IMR-90 (cell line): Measurements from ENCODE around the gene HIGD2A. TPM values are rescaled to one million over a fixed set of nuclear protein-coding genes. Genes with fewer than 3 reads are reported as not detected.
A peak's percentile ranks its signal among the peaks of the same experiment; 100 is the strongest.

Experiments
- ATAC-seq: fragments of 200-7000 bp; cut with Tn5 transposase; 2 replicates; pipeline ENCODE4 v1.9.1; 2020; ENCODE audit warnings: low read depth, mild to moderate bottlenecking, moderate library complexity
- BruUV-seq: library from RNA; stranded (reverse); fragments of 400-500 nt; replicated peaks from 2 replicates; lab custom pipeline; 2021; lab: Mats Ljungman, UMichigan
- CTCF ChIA-PET: fragments of 300-600 bp; formaldehyde crosslinking; extraction: SDS; loops from one replicate; lab custom pipeline; 2021; ENCODE audit warnings: antibody characterized with exemption; lab: Yijun Ruan, JAX
- POLR2A ChIA-PET: fragments of 300-600 bp; sonication (Branson Sonifier 250); formaldehyde crosslinking; loops from one replicate; lab custom pipeline; 2022; ENCODE audit warnings: antibody characterized with exemption; ENCODE audit not compliant: unreplicated experiment; lab: Charles Lee
- DNase-seq: peaks from one replicate; pipeline ENCODE4 v3.0.0; 2013
- H2AFZ ChIP-seq: replicated peaks from 2 replicates; pipeline ENCODE3; 2013; ENCODE audit warnings: low read length, mild to moderate bottlenecking; ENCODE audit not compliant: poor library complexity
- H2AK5ac ChIP-seq: 2 replicates; pipeline ENCODE4 v1.6.1; 2013; ENCODE audit warnings: low read depth, low read length, inconsistent platforms
- H2AK9ac ChIP-seq: replicated peaks from 2 replicates; pipeline ENCODE3; 2013; ENCODE audit warnings: mild to moderate bottlenecking, low read depth, low read length, moderate library complexity; ENCODE audit not compliant: poor library complexity
- H2BK120ac ChIP-seq: 2 replicates; pipeline ENCODE4 v1.6.1; 2013; ENCODE audit warnings: low read depth, low read length, inconsistent platforms
- H2BK15ac ChIP-seq: 3 replicates; pipeline ENCODE4 v1.6.1; 2013; ENCODE audit warnings: low read depth, low read length, inconsistent platforms
- H2BK20ac ChIP-seq: 2 replicates; pipeline ENCODE4 v1.6.1; 2013; ENCODE audit warnings: low read depth, mild to moderate bottlenecking, inconsistent platforms, low read length, moderate library complexity
- H2BK5ac ChIP-seq: 2 replicates; pipeline ENCODE4 v1.6.1; 2013; ENCODE audit warnings: mild to moderate bottlenecking, low read depth, low read length, inconsistent platforms; ENCODE audit not compliant: poor library complexity, severe bottlenecking
- H3K14ac ChIP-seq: replicated peaks from 2 replicates; pipeline ENCODE4 v1.6.1; 2013; ENCODE audit warnings: low read depth, low read length, inconsistent platforms
- H3K18ac ChIP-seq: 2 replicates; pipeline ENCODE4 v1.6.1; 2013; ENCODE audit warnings: low read depth, low read length, control low read depth
- H3K23ac ChIP-seq: 2 replicates; pipeline ENCODE4 v1.6.1; 2013; ENCODE audit warnings: low read depth, low read length, inconsistent platforms
- H3K27ac ChIP-seq: 2 replicates; pipeline ENCODE4 v1.5.1; 2013; ENCODE audit warnings: mild to moderate bottlenecking, control low read depth, low read length; ENCODE audit not compliant: insufficient read depth
- H3K27me3 ChIP-seq: 2 replicates; pipeline ENCODE4 v1.6.1; 2013; ENCODE audit warnings: low read length; ENCODE audit not compliant: control insufficient read depth, insufficient read depth
- H3K36me3 ChIP-seq: 2 replicates; pipeline ENCODE4 v1.6.1; 2013; ENCODE audit warnings: low read length, mixed read lengths; ENCODE audit not compliant: control insufficient read depth, insufficient read depth
- H3K4ac ChIP-seq: 2 replicates; pipeline ENCODE4 v1.6.1; 2013; ENCODE audit warnings: low read depth, low read length, inconsistent platforms
- H3K4me1 ChIP-seq: 2 replicates; pipeline ENCODE4 v1.6.1; 2013; ENCODE audit warnings: low read length, mixed read lengths; ENCODE audit not compliant: control insufficient read depth, insufficient read depth
- H3K4me2 ChIP-seq: 2 replicates; pipeline ENCODE4 v1.6.1; 2013; ENCODE audit warnings: low read depth, mild to moderate bottlenecking, control low read depth, low read length, moderate library complexity
- H3K4me3 ChIP-seq: 2 replicates; pipeline ENCODE4 v1.5.1; 2013; ENCODE audit warnings: low read depth, mild to moderate bottlenecking, control low read depth, low read length, moderate library complexity; ENCODE audit not compliant: insufficient read depth
- H3K56ac ChIP-seq: 2 replicates; pipeline ENCODE4 v1.6.1; 2013; ENCODE audit warnings: low read length, inconsistent platforms; ENCODE audit not compliant: insufficient read depth; ENCODE audit errors: extremely low read depth
- H3K79me1 ChIP-seq, 2 experiments: 2 replicates each; pipeline ENCODE4 v1.6.1; 2013; ENCODE audit warnings: low read length in 2 of 2, inconsistent platforms in 1 of 2, low read depth in 1 of 2
- H3K9ac ChIP-seq: 2 replicates; pipeline ENCODE4 v1.6.1; 2013; ENCODE audit warnings: low read depth, low read length, control low read depth
- H3K9me1 ChIP-seq: 2 replicates; pipeline ENCODE4 v1.6.1; 2013; ENCODE audit warnings: low read length, inconsistent platforms; ENCODE audit not compliant: insufficient read depth
- H3K9me3 ChIP-seq: 2 replicates; pipeline ENCODE4 v1.6.1; 2013; ENCODE audit warnings: low read length; ENCODE audit not compliant: control insufficient read depth, insufficient read depth
- H4K20me1 ChIP-seq: 2 replicates; pipeline ENCODE4 v1.6.1; 2013; ENCODE audit warnings: low read length, inconsistent platforms; ENCODE audit not compliant: insufficient read depth
- H4K5ac ChIP-seq: 2 replicates; pipeline ENCODE4 v1.6.1; 2013; ENCODE audit warnings: mild to moderate bottlenecking, low read depth, low read length, control low read depth
- H4K8ac ChIP-seq, 2 experiments: 2 replicates each; pipeline ENCODE4 v1.6.1; 2013; ENCODE audit warnings: low read depth in 2 of 2, low read length in 2 of 2, control low read depth in 1 of 2, inconsistent platforms in 1 of 2
- H4K91ac ChIP-seq: 2 replicates; pipeline ENCODE4 v1.6.1; 2013; ENCODE audit warnings: low read depth, low read length, inconsistent platforms; ENCODE audit not compliant: insufficient read depth
- CEBPB ChIP-seq: IDR thresholded peaks from 2 replicates; pipeline ENCODE4 v1.6.1; 2012; ENCODE audit warnings: low read depth, low read length, improper control_type of control experiment
- FOS ChIP-seq: fragments of 150-350 bp; IDR thresholded peaks from 2 replicates; pipeline ENCODE4 v1.6.1; 2016; ENCODE audit warnings: low read depth, low read length
- MAZ ChIP-seq: IDR thresholded peaks from 2 replicates; pipeline ENCODE4 v1.6.1; 2012; ENCODE audit warnings: low read depth, mild to moderate bottlenecking, low read length, improper control_type of control experiment, moderate library complexity, borderline replicate concordance
- POLR2A ChIP-seq: IDR thresholded peaks from 2 replicates; pipeline ENCODE4 v1.6.1; 2012; ENCODE audit warnings: mild to moderate bottlenecking, low read depth, low read length
- RAD21 ChIP-seq: IDR thresholded peaks from 2 replicates; pipeline ENCODE4 v1.6.1; 2012; ENCODE audit warnings: low read length, improper control_type of control experiment
- RCOR1 ChIP-seq: IDR thresholded peaks from 2 replicates; pipeline ENCODE4 v1.6.1; 2012; ENCODE audit warnings: mild to moderate bottlenecking, low read length, improper control_type of control experiment; ENCODE audit not compliant: insufficient replicate concordance
- SMC3 ChIP-seq: fragments of 150-350 bp; IDR thresholded peaks from 2 replicates; pipeline ENCODE4 v1.6.1; 2016; ENCODE audit warnings: low read depth, mild to moderate bottlenecking, antibody characterized with exemption, low read length, moderate library complexity
- WGBS, 2 experiments: methylation state at CpG; one replicate each; pipeline versions ENCODE4 v1.1.5 to v1.1.7; 2013; ENCODE audit warnings: missing lambda C conversion rate in 2 of 2; ENCODE audit not compliant: insufficient read length in 1 of 2; ENCODE audit errors: extremely low coverage in 2 of 2; 5-methylcytosine and 5-hydroxymethylcytosine counted together
- dilution Hi-C: fragments of 300-500 bp; cut with HindIII; formaldehyde crosslinking; loops from one replicate; pipeline ENCODE4 v1.14.3; 2018; ENCODE audit warnings: low sequenced_read_pairs; ENCODE audit not compliant: unreplicated experiment
- in situ Hi-C: fragments of 300-500 bp; cut with MboI; formaldehyde crosslinking; loops from 3 replicates; pipeline ENCODE4 v1.14.3; 2019; ENCODE audit warnings: low sequenced_read_pairs, inconsistent platforms, mixed read lengths
- intact Hi-C: fragments of 100-400 bp; cut with micrococcal nuclease; formaldehyde crosslinking; loops from 2 replicates; pipeline ENCODE4 v1.10.0; 2022
- polyA plus RNA-seq, 3 experiments: library from polyadenylated mRNA; depleted of rRNA; stranded (reverse); fragments of >200 nt; gene quantifications; 2 replicates each; pipeline ENCODE4 v1.2.3, GENCODE V29; 2012; ENCODE audit warnings: low replicate concordance in 1 of 3
- total RNA-seq: library from RNA; depleted of rRNA; stranded (reverse); fragments of >200 nt; gene quantifications from 2 replicates; pipeline ENCODE4 v1.2.3, GENCODE V29; 2012
- TF ChIP-seq, protein P1 (sequence below): fragments of 150-350 bp; IDR thresholded peaks from 2 replicates; pipeline ENCODE4 v1.6.1; 2016; ENCODE audit warnings: low read depth, mild to moderate bottlenecking, low read length, moderate library complexity, borderline replicate concordance
- TF ChIP-seq, protein P2 (sequence below): fragments of 150-350 bp; IDR thresholded peaks from 2 replicates; pipeline ENCODE4 v1.6.1; 2017; ENCODE audit warnings: mild to moderate bottlenecking, antibody characterized with exemption, low read length, low read depth

The HIGD2A gene
- total and polyA plus RNA-seq, 2 of the 4 experiments (the other 2 are of a cell fraction) = 35.0 to 131 TPM

DNA sequence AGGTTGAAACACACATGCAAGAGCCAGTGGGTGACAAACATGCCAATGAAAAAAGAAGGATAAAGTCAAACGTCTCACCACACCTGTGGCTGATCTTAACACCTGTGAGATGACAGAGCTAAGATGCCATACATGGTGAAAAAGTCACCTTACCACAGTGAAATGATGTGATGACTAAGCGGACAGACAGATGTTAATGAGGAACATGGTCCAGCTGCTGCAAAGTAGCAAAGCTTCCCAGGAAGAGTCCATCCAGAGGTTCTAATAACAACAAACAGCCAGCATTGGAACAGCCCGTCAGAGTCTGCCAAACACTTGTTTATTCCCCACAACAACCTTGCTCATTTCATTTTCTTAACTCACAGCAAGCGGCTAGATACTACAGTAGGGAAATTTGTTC lies 28.9 kb upstream of the HIGD2A start:
- ChIA-PET POLR2A (interaction anchor here (0.7 kb wide), 1 partner anchor 615 kb away, joined by 7 read pairs; no protein-coding TSS in a partner anchor), CTCF (interaction anchor here (0.7 kb wide), 1 partner anchor 338 kb away, joined by 3 read pairs; no protein-coding TSS in a partner anchor)
- in situ Hi-C loops (no loop called here), intact Hi-C loops (loop anchor here (5.0 kb wide), 2 partner anchors 207 to 632 kb away; no protein-coding TSS in a partner anchor), dilution Hi-C loops (no loop called here)
- no peak overlapping the region for H3K4me3 ChIP-seq
- H3K9me3 ChIP-seq = no peaks in the 10 kb centered on the region
- H3K27me3 ChIP-seq = no peaks in the 10 kb centered on the region
- no peak overlapping the region for H2AK5ac ChIP-seq
- H4K8ac ChIP-seq = no peak overlapping the region
- no peak overlapping the region for H2BK5ac ChIP-seq
- peaks cover 28% of the 10 kb centered on the region for H4K20me1 ChIP-seq
- H3K23ac ChIP-seq = 0 out of 2 replicates have a peak overlapping the region, but pooled peaks have one; percentile 2
- H2AFZ ChIP-seq = no peak overlapping the region
- no peak for TF ChIP-seq MAZ
- TF ChIP-seq RCOR1 = no peak
- no peak for TF ChIP-seq RAD21
- TF ChIP-seq, protein P1, sequence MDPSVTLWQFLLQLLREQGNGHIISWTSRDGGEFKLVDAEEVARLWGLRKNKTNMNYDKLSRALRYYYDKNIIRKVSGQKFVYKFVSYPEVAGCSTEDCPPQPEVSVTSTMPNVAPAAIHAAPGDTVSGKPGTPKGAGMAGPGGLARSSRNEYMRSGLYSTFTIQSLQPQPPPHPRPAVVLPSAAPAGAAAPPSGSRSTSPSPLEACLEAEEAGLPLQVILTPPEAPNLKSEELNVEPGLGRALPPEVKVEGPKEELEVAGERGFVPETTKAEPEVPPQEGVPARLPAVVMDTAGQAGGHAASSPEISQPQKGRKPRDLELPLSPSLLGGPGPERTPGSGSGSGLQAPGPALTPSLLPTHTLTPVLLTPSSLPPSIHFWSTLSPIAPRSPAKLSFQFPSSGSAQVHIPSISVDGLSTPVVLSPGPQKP = no peak
- TF ChIP-seq CEBPB = no peak
- TF ChIP-seq SMC3 = no peak
- no peak for TF ChIP-seq FOS
- TF ChIP-seq POLR2A = no peak
- TF ChIP-seq, protein P2, sequence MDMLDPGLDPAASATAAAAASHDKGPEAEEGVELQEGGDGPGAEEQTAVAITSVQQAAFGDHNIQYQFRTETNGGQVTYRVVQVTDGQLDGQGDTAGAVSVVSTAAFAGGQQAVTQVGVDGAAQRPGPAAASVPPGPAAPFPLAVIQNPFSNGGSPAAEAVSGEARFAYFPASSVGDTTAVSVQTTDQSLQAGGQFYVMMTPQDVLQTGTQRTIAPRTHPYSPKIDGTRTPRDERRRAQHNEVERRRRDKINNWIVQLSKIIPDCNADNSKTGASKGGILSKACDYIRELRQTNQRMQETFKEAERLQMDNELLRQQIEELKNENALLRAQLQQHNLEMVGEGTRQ = no peak
- no peak overlapping the region for H4K5ac ChIP-seq
- peak overlapping the region; percentile 79 for H3K4me2 ChIP-seq
- no peak overlapping the region for H3K9ac ChIP-seq
- no peak overlapping the region for H3K56ac ChIP-seq
- peaks cover 2% of the 10 kb centered on the region; the same call in 1 of the 2 replicates for H3K4me1 ChIP-seq
- H2BK120ac ChIP-seq = no peak overlapping the region
- no peak overlapping the region for H3K18ac ChIP-seq
- no peak overlapping the region for H3K27ac ChIP-seq
- H2AK9ac ChIP-seq = no peak overlapping the region
- H4K91ac ChIP-seq = no peak overlapping the region
- peaks cover 22 to 37% of the 10 kb centered on the region in 2 experiments for H3K79me1 ChIP-seq
- DNase-seq (peak; percentile 47), ATAC-seq (no peak)
- H2BK20ac ChIP-seq = no peak overlapping the region
- H3K14ac ChIP-seq = no peak overlapping the region
- no peak overlapping the region for H2BK15ac ChIP-seq
- no TSS peak for BruUV-seq
- WGBS, 2 experiments = no CpG with 5 or more reads among the region's 4 CpGs
- H3K9me1 ChIP-seq = peaks cover 8% of the 10 kb centered on the region
- H3K36me3 ChIP-seq = peaks cover 18% of the 10 kb centered on the region
- H3K4ac ChIP-seq = no peak overlapping the region
